IPS DF 4.7 (cell line): ENCODE measurements around the gene ITIH2.
"Not testable (repeated sequence)": the region's sequence is repeated elsewhere in the genome, so short reads cannot be mapped to it uniquely, and the experiment has no call there.

Source experiments
- DNase-seq: peaks from one replicate; pipeline ENCODE4 v3.0.0-alpha.2; 2013; ENCODE audit warnings: low spot score; ENCODE audit errors: extremely low read depth

ITIH2 gene, protein sequence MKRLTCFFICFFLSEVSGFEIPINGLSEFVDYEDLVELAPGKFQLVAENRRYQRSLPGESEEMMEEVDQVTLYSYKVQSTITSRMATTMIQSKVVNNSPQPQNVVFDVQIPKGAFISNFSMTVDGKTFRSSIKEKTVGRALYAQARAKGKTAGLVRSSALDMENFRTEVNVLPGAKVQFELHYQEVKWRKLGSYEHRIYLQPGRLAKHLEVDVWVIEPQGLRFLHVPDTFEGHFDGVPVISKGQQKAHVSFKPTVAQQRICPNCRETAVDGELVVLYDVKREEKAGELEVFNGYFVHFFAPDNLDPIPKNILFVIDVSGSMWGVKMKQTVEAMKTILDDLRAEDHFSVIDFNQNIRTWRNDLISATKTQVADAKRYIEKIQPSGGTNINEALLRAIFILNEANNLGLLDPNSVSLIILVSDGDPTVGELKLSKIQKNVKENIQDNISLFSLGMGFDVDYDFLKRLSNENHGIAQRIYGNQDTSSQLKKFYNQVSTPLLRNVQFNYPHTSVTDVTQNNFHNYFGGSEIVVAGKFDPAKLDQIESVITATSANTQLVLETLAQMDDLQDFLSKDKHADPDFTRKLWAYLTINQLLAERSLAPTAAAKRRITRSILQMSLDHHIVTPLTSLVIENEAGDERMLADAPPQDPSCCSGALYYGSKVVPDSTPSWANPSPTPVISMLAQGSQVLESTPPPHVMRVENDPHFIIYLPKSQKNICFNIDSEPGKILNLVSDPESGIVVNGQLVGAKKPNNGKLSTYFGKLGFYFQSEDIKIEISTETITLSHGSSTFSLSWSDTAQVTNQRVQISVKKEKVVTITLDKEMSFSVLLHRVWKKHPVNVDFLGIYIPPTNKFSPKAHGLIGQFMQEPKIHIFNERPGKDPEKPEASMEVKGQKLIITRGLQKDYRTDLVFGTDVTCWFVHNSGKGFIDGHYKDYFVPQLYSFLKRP

DNA sequence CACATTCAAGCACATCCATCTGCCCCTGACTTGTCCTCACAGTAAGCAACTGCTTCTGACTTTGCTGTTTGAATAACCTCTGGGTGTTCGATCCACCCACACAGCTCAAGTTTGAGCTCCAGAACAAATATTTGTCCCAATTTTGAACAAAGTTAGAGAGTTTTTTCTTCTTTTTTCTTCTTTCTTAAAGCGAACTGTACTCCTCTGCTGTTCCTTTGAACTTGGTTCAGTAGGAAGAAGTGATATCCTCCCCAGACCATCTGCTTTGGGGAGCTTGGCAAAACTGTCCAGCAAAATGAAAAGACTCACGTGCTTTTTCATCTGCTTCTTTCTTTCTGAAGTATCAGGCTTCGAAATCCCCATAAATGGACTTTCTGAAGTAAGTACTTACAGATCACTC lies at the start of gene ITIH2:
TSS of gene ITIH2 (plus strand) at position 177 of the 400 bp plus-strand sequence. CDS start at position 296, 119 bp downstream.
- DNase-seq: no peak

DNA sequence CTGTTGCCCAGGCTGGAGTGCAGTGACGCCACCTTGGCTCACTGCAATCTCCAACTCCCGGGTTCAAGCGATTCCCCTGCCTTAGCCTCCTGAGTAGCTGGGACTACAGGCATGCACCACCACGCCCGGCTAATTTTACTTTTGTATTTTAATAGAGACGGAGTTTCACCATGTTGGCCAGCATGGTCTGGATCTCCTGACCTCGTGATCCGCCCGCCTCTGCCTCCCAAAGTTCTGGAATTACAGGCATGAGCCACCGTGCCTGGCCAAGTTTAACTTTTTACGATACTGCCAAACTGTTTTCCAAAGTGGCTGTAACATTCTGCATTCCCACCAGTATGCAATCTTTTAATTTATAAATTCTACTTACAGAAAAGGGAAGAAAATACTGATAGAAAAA lies 46.0 kb upstream of the ITIH2 start:
- not testable (repeated sequence) for DNase-seq

DNA sequence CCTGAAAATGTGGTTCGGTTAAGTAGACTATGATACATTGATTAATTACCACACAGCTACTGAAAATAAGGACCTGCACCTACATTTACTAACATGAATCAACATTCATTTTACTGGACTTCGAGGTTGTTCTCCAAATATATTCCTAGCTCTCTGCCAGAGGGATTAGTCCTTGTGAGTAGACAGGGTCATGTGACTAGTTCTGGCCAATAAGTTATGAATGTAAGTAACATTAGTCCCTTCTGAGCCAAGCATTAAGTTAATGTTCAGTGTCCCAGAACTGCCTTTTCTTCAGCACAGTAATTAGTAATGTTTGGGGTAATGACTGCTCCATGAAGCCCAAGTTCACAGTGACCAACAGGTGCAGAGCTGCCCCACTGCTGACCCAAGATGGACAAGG lies 45.6 kb upstream of the ITIH2 start:
- DNase-seq: no peak

DNA sequence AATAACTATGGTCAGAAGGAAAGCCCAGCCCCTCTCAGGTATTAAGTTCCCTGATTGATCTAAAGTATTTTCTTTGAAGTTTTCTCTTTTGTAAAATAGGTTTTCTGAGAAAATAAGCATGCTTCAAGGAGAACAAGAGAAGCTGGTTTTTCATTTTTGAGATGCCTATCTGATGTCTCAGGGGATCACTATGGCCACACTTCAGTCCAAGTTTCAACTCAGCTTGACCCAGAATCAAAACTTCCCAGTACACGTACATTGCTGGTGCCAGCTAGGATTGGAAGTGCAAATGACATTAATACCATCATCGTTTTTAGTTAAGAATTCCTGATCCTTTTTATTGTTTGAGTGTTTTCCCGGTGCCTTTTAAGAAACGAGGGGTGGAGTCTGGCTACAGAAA lies 43.6 kb upstream of the ITIH2 start:
- DNase-seq: no peak

DNA sequence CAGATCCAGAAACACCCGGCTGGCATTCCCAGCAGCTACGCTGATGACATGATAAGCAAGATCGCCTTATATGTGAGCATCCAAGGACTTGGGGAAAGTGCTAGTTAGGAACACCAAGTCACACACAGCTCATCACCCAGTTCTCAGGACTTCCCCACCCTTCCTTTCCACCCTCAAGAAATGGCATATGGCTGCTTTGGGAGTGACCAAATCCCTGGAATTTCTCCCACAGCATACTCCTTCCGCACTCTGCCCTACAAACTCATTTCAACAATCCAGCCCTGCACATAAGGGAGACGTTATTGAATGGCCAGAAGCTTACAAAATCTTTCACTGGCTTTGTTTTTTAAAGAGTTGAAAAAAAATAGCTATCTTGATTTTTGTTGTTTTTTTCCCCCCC lies 40.6 kb upstream of the ITIH2 start:
- no peak for DNase-seq

DNA sequence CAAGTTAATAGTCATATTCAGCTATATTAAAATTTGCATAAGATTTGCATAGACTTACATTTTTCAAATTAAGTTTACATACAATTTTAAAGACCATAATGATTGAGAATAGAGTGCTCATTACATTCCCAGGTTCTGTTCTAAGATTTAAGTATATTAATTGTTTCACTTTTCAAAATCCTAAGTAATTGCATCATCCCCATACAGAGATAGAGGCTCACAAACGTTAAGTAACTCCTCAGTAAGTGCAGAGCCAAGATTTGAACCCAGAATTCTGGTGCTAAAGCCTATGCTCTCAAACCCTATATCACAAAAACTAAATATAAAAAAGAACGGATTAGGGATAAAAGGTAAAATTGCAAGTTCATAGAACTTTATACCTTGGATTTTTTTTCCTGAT lies 38.4 kb upstream of the ITIH2 start:
- DNase-seq: no peak

DNA sequence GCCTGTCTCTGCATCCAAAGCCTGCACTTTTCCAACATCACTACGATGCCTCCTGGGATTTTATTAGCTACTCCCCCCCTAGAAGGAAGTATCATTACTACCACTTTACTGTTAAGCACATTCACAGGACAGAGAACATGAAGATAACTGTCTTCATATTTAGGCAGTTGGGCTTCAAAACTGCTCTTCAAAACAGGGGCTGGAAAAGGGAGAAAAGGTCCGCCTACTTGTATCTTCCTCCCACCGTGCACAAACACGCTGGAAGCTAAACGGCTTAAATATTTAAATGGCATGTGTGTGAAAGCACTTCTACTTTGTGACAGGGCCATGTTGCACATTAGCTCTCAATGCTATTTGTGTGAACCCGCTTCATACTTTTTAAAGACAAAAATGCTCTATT lies 37.3 kb upstream of the ITIH2 start:
- DNase-seq: no peak

DNA sequence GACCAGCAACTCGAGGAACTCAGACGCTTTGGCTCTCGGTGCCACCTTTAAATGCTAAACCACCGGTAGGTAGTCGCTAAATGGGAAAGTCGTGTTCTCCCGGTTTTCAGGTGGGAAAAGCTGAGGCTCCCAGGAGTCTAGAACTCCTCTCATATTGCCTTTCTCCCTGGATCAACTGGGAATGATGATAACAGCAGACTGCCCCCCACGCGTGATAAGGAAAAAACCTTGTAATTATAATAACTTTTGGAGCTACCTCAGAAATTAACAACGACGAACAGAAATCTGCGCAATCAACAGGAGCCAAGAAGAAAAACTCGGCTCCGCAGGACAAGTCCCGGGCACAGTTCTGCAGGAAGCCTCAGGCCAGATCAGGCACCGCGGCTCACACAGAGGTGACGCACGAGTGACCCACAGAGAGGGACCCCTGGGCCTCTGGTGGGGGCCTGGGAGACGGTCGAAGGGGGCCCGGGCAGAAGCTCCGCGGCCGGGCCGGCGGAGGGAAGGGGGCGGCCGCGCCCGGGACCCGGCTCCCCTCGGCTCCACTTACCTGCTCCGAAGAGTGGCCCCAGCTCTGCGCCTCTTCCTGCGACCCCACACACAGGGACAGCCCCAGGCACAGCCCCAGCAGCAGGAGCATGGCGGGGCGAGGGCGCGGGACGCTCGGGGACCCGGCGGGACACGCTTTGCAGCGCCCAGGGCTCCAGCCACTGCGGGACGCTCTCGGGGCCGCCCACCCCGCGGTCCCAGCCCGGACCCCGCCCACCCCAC lies 36.7 kb upstream of the ITIH2 start, which contains the start of gene ITIH5:
TSS of gene ITIH5 (minus strand) at position 714 of the 771 bp plus-strand sequence. CDS start at position 640, 74 bp downstream.
- DNase-seq: no peak

DNA sequence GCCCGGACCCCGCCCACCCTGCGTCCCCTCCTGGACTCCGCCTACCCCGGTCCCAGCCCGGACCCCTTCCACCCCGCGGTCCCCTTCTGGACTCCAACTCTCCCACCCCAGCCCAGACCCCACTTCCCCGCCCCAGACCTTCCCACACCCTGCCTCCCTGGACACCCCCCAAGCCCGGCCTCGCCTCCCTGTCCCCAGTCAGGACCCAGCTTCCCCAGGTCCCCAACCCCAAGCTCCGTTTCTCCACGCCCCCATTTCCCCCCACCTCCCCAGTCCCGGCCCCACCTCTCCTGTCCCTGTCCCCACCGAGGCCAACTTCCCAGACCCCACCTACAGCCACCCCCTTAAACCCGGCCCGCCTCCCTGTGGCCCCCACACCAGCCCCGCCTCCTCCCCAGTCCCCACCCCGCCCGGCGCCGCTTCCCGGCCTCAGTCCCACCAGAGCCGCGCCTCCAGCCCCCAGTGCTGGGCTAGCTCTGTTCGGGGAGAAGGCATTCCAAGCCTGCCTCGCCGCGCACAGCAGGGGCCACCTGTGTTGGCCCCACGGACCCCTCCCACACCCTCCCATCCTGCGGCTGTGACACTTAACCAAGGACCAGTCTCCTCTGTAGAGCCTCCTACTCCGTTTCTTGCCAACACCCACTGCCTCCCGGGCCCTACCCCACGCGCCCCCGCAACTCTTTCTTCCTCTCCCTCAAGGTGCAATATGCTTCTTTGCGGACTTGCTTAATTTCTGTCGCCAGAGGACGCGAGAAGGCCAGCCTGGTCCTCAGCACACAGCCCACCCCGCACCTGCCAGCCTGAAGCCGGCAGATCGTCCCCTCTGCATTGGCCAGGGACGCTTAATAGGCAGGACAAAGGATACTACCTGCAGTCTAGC lies 35.6 kb upstream of the ITIH2 start:
- DNase-seq: no peak

DNA sequence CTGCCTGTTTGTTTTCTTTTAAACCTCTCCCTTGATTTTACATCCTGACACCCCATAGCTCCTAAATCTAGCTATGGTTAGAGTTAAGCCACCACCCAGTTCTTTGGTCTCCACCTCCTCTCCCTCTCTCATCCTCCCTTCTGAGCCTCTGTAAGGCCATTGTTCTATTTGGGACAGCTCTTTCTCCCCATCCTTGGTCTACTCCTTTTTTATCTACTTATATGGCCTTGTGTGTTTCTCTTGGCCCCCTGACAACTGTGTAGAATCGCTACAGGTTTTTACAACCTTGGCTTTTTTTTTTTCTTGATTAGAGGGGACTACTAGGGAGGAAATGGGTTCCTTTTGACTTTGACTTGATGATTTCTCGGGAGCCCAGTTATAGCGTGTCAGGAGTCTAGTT lies 33.0 kb upstream of the ITIH2 start:
- DNase-seq: no peak

DNA sequence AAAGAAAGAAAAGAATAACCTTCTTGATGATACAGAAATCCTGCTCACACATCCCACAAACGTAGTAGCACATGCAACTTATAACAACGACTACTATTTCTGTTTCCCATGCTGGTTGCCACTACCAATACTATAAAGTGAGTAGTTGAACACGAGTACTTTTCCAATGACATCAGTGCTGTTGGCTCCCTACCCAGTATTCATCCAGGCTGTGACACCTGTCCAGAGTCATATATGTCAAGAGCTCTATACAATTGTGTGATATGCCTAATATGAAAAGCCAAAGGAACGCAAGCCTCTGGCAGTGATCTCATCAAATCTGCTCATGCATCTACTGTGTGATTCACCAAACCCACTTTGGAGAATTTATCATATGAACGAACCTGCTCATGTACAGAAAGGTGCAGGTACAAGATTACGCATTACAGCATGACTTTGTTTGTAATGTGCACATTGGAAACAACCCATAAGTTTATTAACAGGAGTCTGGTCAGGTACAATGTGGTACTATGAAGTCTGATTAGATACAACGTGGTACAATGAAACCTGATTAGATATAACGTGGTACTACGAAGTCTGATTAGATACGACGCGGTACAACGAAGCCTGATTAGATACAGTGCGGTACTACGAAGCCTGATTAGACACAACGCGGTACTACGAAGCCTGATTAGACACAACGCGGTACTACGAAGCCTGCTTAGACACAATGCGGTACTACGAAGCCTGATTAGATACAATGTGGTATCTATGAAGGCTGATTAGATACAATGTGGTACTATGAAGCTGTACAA lies 30.6 kb upstream of the ITIH2 start:
- DNase-seq: no peak

DNA sequence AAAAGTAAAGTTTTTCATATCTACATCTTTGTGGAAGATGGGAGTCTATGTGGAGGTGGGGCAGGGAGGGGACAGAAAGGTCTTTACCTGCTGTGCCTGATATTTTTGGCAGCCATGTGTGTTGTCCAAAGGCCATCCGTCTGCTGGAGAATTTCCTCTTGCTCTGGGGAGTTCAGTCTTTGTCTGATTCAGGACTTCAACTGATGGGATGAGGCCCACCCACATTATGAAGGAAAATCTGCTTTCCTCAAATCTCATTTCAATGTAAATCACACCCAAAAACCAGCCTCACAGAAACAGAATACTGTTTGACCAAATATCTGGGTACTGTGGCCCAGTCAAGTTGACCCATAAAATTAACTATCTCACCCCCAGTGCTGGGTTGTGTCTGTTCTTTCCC lies 23.9 kb upstream of the ITIH2 start:
- DNase-seq: no peak

DNA sequence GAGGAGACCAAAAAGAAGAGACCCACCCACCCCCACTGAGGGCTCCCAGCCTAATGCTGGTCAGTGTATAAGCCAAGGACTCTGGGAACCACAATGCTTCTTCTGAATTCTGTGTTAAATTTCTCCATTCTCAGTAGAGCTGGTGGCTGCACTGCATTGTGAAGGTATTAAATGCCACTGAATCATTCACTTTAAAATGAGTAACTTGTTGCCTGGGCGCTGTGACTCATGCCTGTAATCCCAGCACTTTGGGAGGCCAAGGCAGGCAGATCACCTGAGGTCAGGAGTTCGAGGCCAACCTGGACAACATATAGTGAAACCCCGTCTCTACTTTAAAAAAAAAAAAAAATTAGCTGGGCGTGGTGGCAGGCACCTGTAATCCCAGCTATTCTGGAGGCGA lies 23.0 kb upstream of the ITIH2 start:
- DNase-seq: not testable (repeated sequence)

DNA sequence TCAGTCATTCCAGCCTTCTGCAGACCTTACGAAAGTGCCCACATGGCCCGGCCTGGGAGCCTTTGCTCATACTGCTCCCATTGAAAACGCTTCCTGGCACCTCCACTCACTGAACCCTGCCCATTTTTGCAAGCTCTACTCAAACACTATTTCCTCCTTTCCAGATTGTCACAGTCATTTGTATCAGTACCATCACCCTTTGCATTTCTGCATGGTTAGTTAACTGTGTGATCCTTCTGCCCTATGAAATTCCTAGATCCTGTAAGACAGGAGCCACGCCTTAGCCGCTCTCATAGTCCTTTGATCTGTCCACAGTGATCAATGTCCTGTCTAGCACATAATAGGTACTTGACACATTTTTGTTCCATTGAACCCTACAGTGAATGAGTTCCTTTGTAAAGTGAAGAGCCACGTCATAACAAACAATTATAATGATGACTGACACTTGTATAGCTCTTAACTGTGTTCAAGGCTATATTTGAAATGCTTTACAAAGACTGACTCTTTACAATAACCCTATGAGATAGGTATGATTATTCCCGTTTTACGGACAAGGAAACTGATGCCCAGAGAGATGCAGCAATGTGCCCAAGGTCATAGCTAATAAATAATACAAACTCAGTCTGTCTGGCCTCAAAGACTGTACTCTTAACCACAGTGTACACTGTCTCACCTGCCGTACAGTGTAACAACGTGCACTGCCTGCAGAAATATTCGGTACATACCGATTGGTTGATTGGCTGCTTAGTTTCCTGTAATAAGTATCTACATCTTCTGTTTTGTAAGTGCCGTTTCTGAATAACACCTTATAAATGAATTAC lies 16.6 kb upstream of the ITIH2 start:
- DNase-seq: no peak

DNA sequence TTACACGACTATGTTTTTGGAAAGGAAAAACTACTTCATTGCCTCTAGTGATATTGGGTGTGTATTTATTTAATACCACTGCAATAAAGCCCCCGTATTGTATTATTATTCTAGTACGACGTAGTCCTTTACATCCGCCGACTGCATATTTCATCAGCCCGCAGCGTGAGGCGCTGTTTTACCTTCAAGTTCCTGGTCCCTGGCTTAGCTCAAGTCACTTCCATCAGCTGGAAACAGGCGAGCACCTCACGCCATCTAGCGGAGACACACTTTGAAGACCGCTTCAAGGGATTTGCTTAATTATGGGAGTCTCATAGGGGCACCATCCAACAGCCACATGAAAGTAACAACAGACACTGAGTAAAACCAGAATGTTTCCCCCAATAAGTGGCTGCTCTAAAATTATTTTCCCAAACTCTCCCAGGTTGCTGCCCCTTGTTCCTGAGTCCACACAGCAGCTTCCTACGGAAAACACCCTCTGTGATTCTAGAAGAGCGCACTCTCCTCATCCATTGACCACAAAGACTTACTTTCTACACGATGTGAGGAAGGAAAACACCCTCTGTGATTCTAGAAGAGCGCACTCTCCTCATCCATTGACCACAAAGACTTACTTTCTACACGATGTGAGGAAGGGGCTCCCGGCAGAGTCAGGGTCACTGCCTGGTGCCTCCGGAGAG lies 15.7 kb upstream of the ITIH2 start:
- DNase-seq: peak; percentile 87

DNA sequence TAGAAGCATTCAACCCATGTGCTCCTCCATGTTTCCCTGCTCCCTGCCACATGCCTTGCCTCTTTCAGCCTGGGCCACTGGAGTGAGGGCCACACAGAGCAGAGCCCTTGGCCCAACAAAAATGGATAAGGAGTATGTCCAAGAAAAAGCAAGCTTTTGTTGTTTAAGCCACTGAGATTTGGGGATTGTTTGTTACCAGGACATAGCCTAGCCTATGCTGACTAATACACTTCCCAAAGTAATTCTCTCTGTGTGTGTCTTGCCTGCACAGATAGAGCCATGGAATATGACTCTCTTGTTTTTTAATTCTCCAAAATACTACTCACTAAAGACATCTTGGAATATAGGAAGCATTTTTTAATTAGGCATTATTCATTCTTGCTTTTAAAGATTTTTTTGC lies 13.5 kb upstream of the ITIH2 start:
- no peak for DNase-seq

DNA sequence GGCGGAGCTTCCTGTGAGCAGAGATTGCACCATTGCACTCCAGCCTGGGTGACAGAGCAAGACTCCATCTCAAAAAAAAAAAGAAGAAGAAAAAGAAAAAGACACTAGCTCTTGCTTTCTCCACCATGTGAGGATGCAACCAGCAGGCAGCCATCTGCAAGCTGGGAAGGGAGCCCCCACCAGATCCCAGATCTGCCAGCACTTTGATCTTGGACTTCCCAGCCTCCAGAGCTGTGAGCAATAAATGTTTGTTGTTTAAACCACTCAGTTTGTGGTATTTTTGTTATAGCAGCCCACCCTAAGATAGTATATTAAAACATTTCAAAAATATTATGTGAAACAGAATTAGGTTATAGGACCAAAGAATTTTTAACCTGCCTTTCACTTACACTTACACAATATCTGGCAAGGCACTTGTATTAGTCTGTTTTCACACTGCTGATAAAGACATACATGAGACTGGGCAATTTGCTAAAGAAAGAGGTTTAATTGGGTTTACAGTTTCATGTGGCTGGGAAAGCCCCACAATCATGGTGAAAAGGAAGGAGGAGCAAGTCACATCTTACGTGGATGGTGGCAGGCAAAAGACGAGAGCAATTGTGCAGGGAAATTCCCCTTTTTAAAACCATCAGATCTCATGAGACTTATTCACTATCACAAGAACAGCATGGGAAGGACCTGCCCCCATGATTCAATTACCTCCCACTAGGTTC lies 12.1 kb upstream of the ITIH2 start:
- not testable (repeated sequence) for DNase-seq

DNA sequence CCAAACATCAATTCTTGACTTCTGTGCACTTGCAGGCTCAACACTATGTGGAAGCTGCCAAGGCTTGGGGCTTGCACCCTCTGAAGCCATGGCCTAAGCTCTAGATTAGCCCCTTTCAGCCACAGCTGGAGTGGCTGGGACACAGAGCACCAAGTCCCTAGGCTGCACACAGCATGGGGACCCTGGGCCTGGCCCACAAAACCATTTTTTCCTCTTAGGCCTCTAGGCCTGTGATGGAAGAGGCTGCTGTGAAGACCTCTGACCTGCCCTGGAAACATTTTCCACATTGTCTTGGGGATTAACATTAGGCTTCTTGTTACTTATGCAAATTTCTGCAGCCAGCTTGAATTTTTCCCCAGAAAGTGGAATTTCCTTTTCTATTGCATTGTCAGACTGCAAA lies 10.7 kb upstream of the ITIH2 start:
- not testable (repeated sequence) for DNase-seq
